Kidney (tissue), 14 donors: ENCODE results near the gene GLRX2. TPM values are rescaled to one million over a fixed set of nuclear protein-coding genes. Genes with fewer than 3 reads are reported as not detected.

Source experiments
- DNase-seq, 5 donors: peaks; one replicate each; pipeline ENCODE4 v3.0.0-alpha.2; 2013 to 2020
- FAIRE-seq: peaks from 2 replicates; lab custom pipeline; 2012; peaks lifted over from hg19 to GRCh38; lab: Jason Lieb, UNC
- H3K27ac ChIP-seq, 2 donors: one replicate each; pipeline ENCODE4 v1.7.0; 2013; ENCODE audit warnings: low read depth in 2 of 2, low read length in 2 of 2, inconsistent platforms in 1 of 2
- H3K27me3 ChIP-seq: one replicate; pipeline ENCODE4 v1.7.1; 2013; ENCODE audit warnings: low read length, inconsistent platforms; ENCODE audit not compliant: control insufficient read depth, insufficient read depth
- H3K36me3 ChIP-seq, 3 donors: one replicate each; pipeline versions ENCODE4 v1.7.0 to v1.7.1; 2013; ENCODE audit warnings: low read length in 3 of 3, control low read depth in 1 of 3, inconsistent platforms in 1 of 3; ENCODE audit not compliant: insufficient read depth in 3 of 3, control insufficient read depth in 2 of 3
- H3K4me1 ChIP-seq, 3 donors: one replicate each; pipeline versions ENCODE4 v1.7.0 to v1.7.1; 2013; ENCODE audit warnings: low read length in 3 of 3, inconsistent platforms in 1 of 3, low read depth in 1 of 3; ENCODE audit not compliant: control insufficient read depth in 2 of 3, insufficient read depth in 2 of 3
- H3K4me3 ChIP-seq, 3 donors: one replicate each; pipeline versions ENCODE4 v1.7.0 to v1.8.1; 2013; ENCODE audit warnings: low read length in 3 of 3, control low read depth in 1 of 3, inconsistent platforms in 1 of 3
- H3K9ac ChIP-seq, 3 donors: one replicate each; pipeline versions ENCODE4 v1.7.0 to v1.7.1; 2013; ENCODE audit warnings: low read length in 3 of 3, control low read depth in 1 of 3, inconsistent platforms in 1 of 3
- H3K9me3 ChIP-seq, 3 donors: one replicate each; pipeline versions ENCODE4 v1.7.0 to v1.7.1; 2013; ENCODE audit warnings: low read length in 3 of 3, control low read depth in 1 of 3, inconsistent platforms in 1 of 3; ENCODE audit not compliant: control insufficient read depth in 2 of 3, insufficient read depth in 1 of 3
- CTCF ChIP-seq: IDR thresholded peaks from 3 replicates; pipeline ENCODE4 v1.5.1; 2012; ENCODE audit warnings: mild to moderate bottlenecking, moderate library complexity, borderline replicate concordance; ENCODE audit not compliant: insufficient read depth; ENCODE audit errors: extremely low read depth
- intact Hi-C: fragments of 100-400 bp; cut with DNase I; formaldehyde crosslinking; loops from one replicate; pipeline ENCODE4 v1.11.1; 2022
- polyA plus RNA-seq: library from polyadenylated mRNA; stranded (reverse); fragments of 350-450 nt; fragmentation: Illumina TruSeq; extraction: RNeasy Lipid Tissue Mini Kit (QIAGEN cat#74804); gene quantifications from one replicate; pipeline ENCODE4 v1.2.3, GENCODE V29; 2014; ENCODE audit warnings: low read depth, low replicate concordance; ENCODE audit not compliant: insufficient read depth
- total RNA-seq: library from RNA; stranded (reverse); fragmentation: NEBNext Ultra II Directional; extraction: Animal tissue kit (Norgen Biotek cat#: 25700); gene quantifications from one replicate; pipeline ENCODE4 v1.2.1, GENCODE V29; 2021
- donor health status: control.
- donor health status: control.
- donor health status: control.
- donor health status: control.
- donor health status: control.
- donor health status: DM: yes; HTN: yes; CAD: no.
- donor health status: Normal renal cell carcinoma (clear cell type).

The GLRX2 gene
- total and polyA plus RNA-seq, 2 donors from 2014 or later = 15.6 to 25.3 TPM

GRCh38 chr1:193079187-193079586 is 26.0 kb downstream of the GLRX2 start:
- H3K36me3 ChIP-seq = peaks cover 14 to 26% (median 23%) of the 10 kb centered on the region in 3 donors
- FAIRE-seq = no peak

DNA sequence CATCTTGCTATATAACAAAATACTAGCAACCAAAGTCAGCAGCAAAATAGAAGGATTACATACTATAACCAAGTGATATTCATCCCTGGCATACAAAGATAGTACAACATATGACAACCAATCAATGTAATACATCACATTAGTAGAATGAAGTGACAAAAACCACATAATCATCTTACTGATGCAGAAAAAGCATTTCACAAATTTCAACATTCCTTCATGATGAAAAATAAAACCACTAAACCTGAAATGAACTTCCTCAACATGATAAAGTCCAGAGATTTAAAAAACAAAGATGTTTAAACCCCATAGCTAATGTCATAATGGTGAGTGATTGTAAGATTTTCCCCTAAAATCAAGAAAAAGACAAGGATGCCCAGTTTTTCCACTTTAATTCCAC is 27.2 kb downstream of the GLRX2 start:
- no peaks in the 10 kb centered on the region for H3K4me1 ChIP-seq

More at GRCh38 chr1:193079187-193079586, 26.0 kb downstream of the GLRX2 start:
- Histone ChIP-seq H3K9ac (no peak overlapping the region), H3K27ac (no peak overlapping the region), H3K4me3 (no peak overlapping the region), H3K4me1 (no peaks in the 10 kb centered on the region), H3K9me3 (no peaks in the 10 kb centered on the region), H3K27me3 (no peaks in the 10 kb centered on the region)
- intact Hi-C loops = no loop called here
- no peak for DNase-seq
- TF ChIP-seq CTCF = no peak

GRCh38 chr1:193070942-193071341 is 34.3 kb downstream of the GLRX2 start:
- Histone ChIP-seq H3K27ac (no peak overlapping the region), H3K9ac (no peak overlapping the region), H3K36me3 (no peaks in the 10 kb centered on the region), H3K4me1 (no peaks in the 10 kb centered on the region), H3K27me3 (no peaks in the 10 kb centered on the region), H3K4me3 (no peak overlapping the region), H3K9me3 (no peaks in the 10 kb centered on the region)
- FAIRE-seq (no peak), DNase-seq (no peak)
- intact Hi-C loops = no loop called here
- TF ChIP-seq CTCF = no peak

More for the DNA sequence above, 27.2 kb downstream of the GLRX2 start:
- no peak for DNase-seq
- no peak for TF ChIP-seq CTCF
- Histone ChIP-seq H3K27ac (no peak overlapping the region), H3K9me3 (no peaks in the 10 kb centered on the region), H3K36me3 (peaks cover 14 to 19% (median 17%) of the 10 kb centered on the region in 3 donors), H3K4me3 (no peak overlapping the region), H3K27me3 (no peaks in the 10 kb centered on the region), H3K9ac (no peak overlapping the region)
- intact Hi-C loops = no loop called here
- no peak for FAIRE-seq

DNA sequence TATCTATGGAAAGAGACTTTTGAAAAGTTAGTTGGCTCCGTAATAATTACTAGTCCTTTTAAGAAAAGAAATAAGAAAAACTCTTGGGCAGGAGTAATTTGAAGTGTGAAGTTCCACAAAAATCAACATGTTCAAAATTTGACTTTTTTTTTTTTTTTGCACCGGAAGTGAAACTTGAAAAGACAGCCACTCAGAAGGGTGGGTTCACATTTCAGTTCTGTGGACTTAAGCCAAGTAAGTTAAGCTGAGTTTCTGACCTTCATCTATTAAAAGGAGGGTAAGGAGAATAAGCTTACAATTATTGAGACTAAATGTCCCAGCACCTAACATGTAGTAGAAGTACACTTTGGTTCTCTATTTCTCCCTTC is 34.8 kb downstream of the GLRX2 start:
- Histone ChIP-seq H3K4me1 (no peaks in the 10 kb centered on the region), H3K36me3 (no peaks in the 10 kb centered on the region), H3K9me3 (no peaks in the 10 kb centered on the region), H3K4me3 (no peak overlapping the region), H3K27me3 (no peaks in the 10 kb centered on the region), H3K27ac (no peak overlapping the region), H3K9ac (no peak overlapping the region)
- DNase-seq = peak in 1 of 5 donors; percentile 5
- intact Hi-C loops = no loop called here
- TF ChIP-seq CTCF = no peak
- no peak for FAIRE-seq
